Mammary epithelial cell (primary cell): ENCODE results near the gene SNX24.

ENCODE experiments used
- CTCF ChIP-seq, 2 donors: IDR thresholded peaks in 1 of 2; conservative IDR thresholded peaks in 1 of 2; 2 replicates each; pipeline ENCODE4 v1.5.1; 2011 to 2012; ENCODE audit warnings: inconsistent platforms in 2 of 2, low read length in 2 of 2, mild to moderate bottlenecking in 2 of 2, control low read depth in 1 of 2, low read depth in 1 of 2; ENCODE audit not compliant: insufficient read depth in 1 of 2; ENCODE audit errors: extremely low read depth in 1 of 2
- EZH2 ChIP-seq: IDR thresholded peaks from 2 replicates; pipeline ENCODE4 v1.6.1; 2012; ENCODE audit warnings: low read length, inconsistent platforms, borderline replicate concordance

- TF ChIP-seq EZH2 (no peak), CTCF (conservative IDR thresholded peaks at IDR 0.05 in 1 of 2, IDR thresholded peaks at IDR 0.05 in 1 of 2; ENCODE audit: extremely low read depth in 1 of 2, insufficient read depth in 1 of 2, low read depth in 1 of 2, low read length in 2 of 2) (no peak)
These were observed 191.1 kb downstream of the SNX24 start, which contains the start of gene PPIC for GRCh38 chr5:123036391-123037103.
